Astrocyte (in vitro differentiated cells and primary cell): ENCODE results near the gene PIGO.

Experiments used
- EZH2 ChIP-seq: IDR thresholded peaks from 2 replicates; pipeline ENCODE4 v1.6.1; 2012; ENCODE audit warnings: mild to moderate bottlenecking, low read length, inconsistent platforms; ENCODE audit not compliant: insufficient read depth
- TF ChIP-seq, protein P1 (sequence below): IDR thresholded peaks from 2 replicates; pipeline ENCODE4 v1.5.1; 2011; ENCODE audit warnings: low read depth, mild to moderate bottlenecking, inconsistent platforms, low read length, moderate library complexity; ENCODE audit not compliant: insufficient read depth

DNA sequence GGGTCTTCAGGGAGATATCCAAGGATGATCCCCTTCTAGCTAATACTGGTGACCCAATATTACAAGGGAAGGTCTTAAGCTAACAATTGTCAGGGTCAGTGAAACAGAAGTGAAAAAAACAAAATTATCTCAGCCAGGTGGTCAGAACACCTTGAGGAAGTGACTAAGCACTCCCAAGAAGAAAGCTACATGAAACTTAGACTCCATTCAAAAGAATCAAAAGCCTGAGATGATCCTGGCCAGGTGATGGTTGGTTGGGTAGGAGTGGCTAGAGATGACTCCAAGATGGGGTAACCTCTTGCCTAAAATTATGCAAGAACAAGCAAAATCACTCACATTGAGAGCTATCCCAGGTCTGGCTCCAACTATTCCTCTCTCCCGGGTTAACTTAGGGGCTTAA lies 29.3 kb downstream of the PIGO start:
- TF ChIP-seq, protein P1, sequence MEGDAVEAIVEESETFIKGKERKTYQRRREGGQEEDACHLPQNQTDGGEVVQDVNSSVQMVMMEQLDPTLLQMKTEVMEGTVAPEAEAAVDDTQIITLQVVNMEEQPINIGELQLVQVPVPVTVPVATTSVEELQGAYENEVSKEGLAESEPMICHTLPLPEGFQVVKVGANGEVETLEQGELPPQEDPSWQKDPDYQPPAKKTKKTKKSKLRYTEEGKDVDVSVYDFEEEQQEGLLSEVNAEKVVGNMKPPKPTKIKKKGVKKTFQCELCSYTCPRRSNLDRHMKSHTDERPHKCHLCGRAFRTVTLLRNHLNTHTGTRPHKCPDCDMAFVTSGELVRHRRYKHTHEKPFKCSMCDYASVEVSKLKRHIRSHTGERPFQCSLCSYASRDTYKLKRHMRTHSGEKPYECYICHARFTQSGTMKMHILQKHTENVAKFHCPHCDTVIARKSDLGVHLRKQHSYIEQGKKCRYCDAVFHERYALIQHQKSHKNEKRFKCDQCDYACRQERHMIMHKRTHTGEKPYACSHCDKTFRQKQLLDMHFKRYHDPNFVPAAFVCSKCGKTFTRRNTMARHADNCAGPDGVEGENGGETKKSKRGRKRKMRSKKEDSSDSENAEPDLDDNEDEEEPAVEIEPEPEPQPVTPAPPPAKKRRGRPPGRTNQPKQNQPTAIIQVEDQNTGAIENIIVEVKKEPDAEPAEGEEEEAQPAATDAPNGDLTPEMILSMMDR = no peak
- TF ChIP-seq EZH2 = no peak
